Measurements from ENCODE around the gene PPIP5K2. TPM values are rescaled to one million over a fixed set of nuclear protein-coding genes. Genes with fewer than 3 reads are reported as not detected.
A peak's percentile ranks its signal among the peaks of the same experiment; 100 is the strongest.

PPIP5K2 gene
- total and polyA plus RNA-seq, 2 donors from 2014 or later: 17.1 to 56.4 TPM

DNA sequence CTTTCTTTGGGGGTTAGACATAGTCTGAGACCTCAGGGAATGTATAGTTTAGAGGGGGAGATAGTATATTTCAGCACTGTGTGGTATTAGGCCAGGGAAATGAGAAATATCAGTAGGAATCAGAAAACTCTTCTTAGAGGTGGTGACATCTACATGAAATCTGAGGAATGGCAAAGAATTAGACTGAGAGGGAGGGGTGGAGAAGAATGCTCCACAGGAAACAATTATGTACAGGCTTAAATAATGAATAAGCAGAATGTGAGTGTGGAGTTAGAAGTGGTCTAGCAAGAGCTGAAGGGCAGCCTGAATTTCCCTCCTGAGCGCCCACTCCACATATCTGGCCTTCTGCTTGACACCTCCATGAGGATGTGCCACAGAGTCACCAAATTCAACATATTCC is 134.8 kb downstream of the PPIP5K2 start:
- Histone ChIP-seq H3K27me3 (ENCODE audit: control insufficient read depth, insufficient read depth, low read length) (no peaks in the 10 kb centered on the region), H3K4me3 (ENCODE audit: low read length in 3 of 3) (no peak overlapping the region), H3K9ac (ENCODE audit: low read length in 3 of 3) (no peak overlapping the region), H3K9me3 (ENCODE audit: control insufficient read depth in 2 of 3, insufficient read depth in 1 of 3, low read length in 3 of 3) (no peaks in the 10 kb centered on the region), H3K27ac (ENCODE audit: low read depth in 2 of 2, low read length in 2 of 2) (no peak overlapping the region), H3K36me3 (ENCODE audit: control insufficient read depth in 2 of 3, insufficient read depth in 3 of 3, low read length in 3 of 3) (no peaks in the 10 kb centered on the region), H3K4me1 (ENCODE audit: control insufficient read depth in 2 of 3, insufficient read depth in 2 of 3, low read depth in 1 of 3, low read length in 3 of 3) (no peaks in the 10 kb centered on the region)
- TF ChIP-seq, protein P1, sequence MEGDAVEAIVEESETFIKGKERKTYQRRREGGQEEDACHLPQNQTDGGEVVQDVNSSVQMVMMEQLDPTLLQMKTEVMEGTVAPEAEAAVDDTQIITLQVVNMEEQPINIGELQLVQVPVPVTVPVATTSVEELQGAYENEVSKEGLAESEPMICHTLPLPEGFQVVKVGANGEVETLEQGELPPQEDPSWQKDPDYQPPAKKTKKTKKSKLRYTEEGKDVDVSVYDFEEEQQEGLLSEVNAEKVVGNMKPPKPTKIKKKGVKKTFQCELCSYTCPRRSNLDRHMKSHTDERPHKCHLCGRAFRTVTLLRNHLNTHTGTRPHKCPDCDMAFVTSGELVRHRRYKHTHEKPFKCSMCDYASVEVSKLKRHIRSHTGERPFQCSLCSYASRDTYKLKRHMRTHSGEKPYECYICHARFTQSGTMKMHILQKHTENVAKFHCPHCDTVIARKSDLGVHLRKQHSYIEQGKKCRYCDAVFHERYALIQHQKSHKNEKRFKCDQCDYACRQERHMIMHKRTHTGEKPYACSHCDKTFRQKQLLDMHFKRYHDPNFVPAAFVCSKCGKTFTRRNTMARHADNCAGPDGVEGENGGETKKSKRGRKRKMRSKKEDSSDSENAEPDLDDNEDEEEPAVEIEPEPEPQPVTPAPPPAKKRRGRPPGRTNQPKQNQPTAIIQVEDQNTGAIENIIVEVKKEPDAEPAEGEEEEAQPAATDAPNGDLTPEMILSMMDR (IDR thresholded peaks at IDR 0.05; ENCODE audit: borderline replicate concordance, extremely low read depth, insufficient read depth): no peak
- FAIRE-seq (no peak), DNase-seq (no peak)
- intact Hi-C loops (cut with DNase I): no loop called here

DNA sequence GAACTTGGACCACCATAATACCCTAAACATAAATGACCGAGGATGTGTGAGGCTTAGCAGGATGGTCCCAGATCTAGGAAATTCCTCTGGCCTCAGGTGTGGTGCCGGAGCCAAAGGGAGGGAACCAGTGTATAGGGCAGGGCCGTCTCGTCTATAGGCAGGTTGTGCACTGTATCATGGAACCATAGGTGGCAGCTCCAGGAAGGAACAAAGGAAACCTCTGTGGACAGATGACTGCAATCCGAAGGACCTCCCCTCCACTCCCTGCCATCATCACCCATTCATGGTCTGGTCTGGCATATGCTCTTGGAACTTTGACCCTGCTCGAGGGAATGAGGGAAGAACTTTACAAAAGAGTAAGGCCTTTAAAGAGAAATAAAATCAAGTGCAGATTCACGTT is 135.6 kb downstream of the PPIP5K2 start:
- no peak overlapping the region for H3K4me3 ChIP-seq (ENCODE audit: low read length in 3 of 3)
- H3K9me3 ChIP-seq (ENCODE audit: control insufficient read depth in 2 of 3, insufficient read depth in 1 of 3, low read length in 3 of 3): no peaks in the 10 kb centered on the region
- intact Hi-C loops (cut with DNase I): no loop called here
- FAIRE-seq (no peak), DNase-seq (no peak)
- no peak overlapping the region for H3K27ac ChIP-seq (ENCODE audit: low read depth in 2 of 2, low read length in 2 of 2)
- no peaks in the 10 kb centered on the region for H3K36me3 ChIP-seq (ENCODE audit: control insufficient read depth in 2 of 3, insufficient read depth in 3 of 3, low read length in 3 of 3)
- TF ChIP-seq, protein P1 (IDR thresholded peaks at IDR 0.05; ENCODE audit: borderline replicate concordance, extremely low read depth, insufficient read depth): no peak
- peaks cover 0 to 4% (median 0%) of the 10 kb centered on the region in 3 donors for H3K4me1 ChIP-seq (ENCODE audit: control insufficient read depth in 2 of 3, insufficient read depth in 2 of 3, low read depth in 1 of 3, low read length in 3 of 3)
- H3K9ac ChIP-seq (ENCODE audit: low read length in 3 of 3): no peak overlapping the region
- H3K27me3 ChIP-seq (ENCODE audit: control insufficient read depth, insufficient read depth, low read length): no peaks in the 10 kb centered on the region

DNA sequence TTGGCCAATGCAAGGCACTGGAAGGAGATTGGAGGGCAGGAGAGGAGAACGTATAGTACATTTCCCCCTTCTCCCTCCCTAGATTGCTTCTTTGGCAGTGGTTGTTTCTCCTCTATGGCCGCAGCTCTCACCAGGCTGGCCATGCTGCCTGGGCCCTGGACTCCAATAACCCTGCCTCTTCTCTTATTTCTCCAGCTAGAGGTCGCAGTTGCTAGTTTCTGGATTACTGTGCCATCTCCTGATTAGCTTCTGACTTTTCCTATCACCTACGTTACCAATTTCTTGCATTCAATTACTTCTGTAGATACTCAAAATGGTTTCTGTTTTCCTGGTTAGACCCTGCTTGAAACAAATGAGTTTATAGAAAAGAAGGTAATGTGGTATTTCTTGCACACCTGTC is 136.1 kb downstream of the PPIP5K2 start:
- Histone ChIP-seq H3K27ac (ENCODE audit: low read depth in 2 of 2, low read length in 2 of 2) (no peak overlapping the region), H3K27me3 (ENCODE audit: control insufficient read depth, insufficient read depth, low read length) (no peaks in the 10 kb centered on the region), H3K4me1 (ENCODE audit: control insufficient read depth in 2 of 3, insufficient read depth in 2 of 3, low read depth in 1 of 3, low read length in 3 of 3) (peaks cover 0 to 5% (median 0%) of the 10 kb centered on the region in 3 donors), H3K9ac (ENCODE audit: low read length in 3 of 3) (no peak overlapping the region), H3K4me3 (ENCODE audit: low read length in 3 of 3) (no peak overlapping the region), H3K36me3 (ENCODE audit: control insufficient read depth in 2 of 3, insufficient read depth in 3 of 3, low read length in 3 of 3) (no peaks in the 10 kb centered on the region), H3K9me3 (ENCODE audit: control insufficient read depth in 2 of 3, insufficient read depth in 1 of 3, low read length in 3 of 3) (no peaks in the 10 kb centered on the region)
- FAIRE-seq: no peak
- no peak for DNase-seq
- intact Hi-C loops (cut with DNase I): no loop called here
- TF ChIP-seq, protein P1 (IDR thresholded peaks at IDR 0.05; ENCODE audit: borderline replicate concordance, extremely low read depth, insufficient read depth): peak; percentile 11

GRCh38 chr5:103258368-103258956 is 138.4 kb downstream of the PPIP5K2 start, which contains the start of gene MACIR:
Gene MACIR (plus strand): TSS chr5:103258763. CDS start chr5:103275920, 17,157 bp downstream.
- peak; percentile 75 for FAIRE-seq
- Histone ChIP-seq H3K9me3 (ENCODE audit: control insufficient read depth in 2 of 3, insufficient read depth in 1 of 3, low read length in 3 of 3) (no peaks in the 10 kb centered on the region), H3K9ac (ENCODE audit: low read length in 3 of 3) (peak within 1 kb of the TSS; percentile 61 to 73 (median 66)), H3K4me3 (ENCODE audit: low read length in 3 of 3) (peak within 1 kb of the TSS; percentile 69 to 88 (median 78)), H3K27me3 (ENCODE audit: control insufficient read depth, insufficient read depth, low read length) (no peaks in the 10 kb centered on the region), H3K36me3 (ENCODE audit: control insufficient read depth in 2 of 3, insufficient read depth in 3 of 3, low read length in 3 of 3) (no peaks in the 10 kb centered on the region), H3K27ac (ENCODE audit: low read depth in 2 of 2, low read length in 2 of 2) (peak within 1 kb of the TSS; percentile 81 to 82), H3K4me1 (ENCODE audit: control insufficient read depth in 2 of 3, insufficient read depth in 2 of 3, low read depth in 1 of 3, low read length in 3 of 3) (peaks cover 0 to 13% (median 11%) of the 10 kb centered on the region in 3 donors)
- DNase-seq: peak; percentile 98 to 99 (median 98)
- intact Hi-C loops (cut with DNase I): no loop called here
- TF ChIP-seq, protein P1 (IDR thresholded peaks at IDR 0.05; ENCODE audit: borderline replicate concordance, extremely low read depth, insufficient read depth): no peak

Measured in kidney (tissue), 14 donors.